Measurements from ENCODE around the gene ZFYVE28. TPM values are rescaled to one million over a fixed set of nuclear protein-coding genes. Genes with fewer than 3 reads are reported as not detected.
A peak's percentile ranks its signal among the peaks of the same experiment; 100 is the strongest.

ZFYVE28 gene
- total RNA-seq, 1 donor, result 2.7 TPM

DNA sequence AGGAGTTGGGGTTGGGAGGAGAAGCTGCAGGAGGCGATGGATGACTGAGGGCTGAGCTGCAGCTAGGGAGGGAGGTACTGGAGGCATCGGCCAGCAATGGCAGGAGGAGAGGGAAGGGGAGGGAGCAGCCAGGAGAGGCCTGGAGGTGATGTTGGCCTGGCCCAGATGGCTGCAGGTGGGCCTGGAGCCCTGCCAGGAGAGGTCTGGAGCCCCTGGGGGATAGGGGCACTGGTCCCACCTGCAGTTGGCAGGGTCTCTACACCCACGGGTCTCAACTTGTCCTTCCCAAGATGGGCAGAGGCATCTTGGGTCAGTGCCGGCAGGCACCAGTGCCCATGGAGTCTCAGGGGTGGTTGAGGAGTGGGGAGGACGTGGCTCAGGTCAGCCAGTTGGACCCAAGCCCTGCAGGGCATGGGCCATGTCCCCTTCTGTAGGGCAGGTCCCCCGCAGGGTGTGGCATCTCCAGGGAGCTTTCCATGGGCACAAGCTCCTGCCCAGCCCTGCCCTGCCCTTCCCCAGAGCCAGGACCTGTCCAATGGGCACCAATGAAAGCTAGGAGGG is 153.9 kb downstream of the ZFYVE28 start:
- DNase-seq (ENCODE audit: low read depth in 2 of 3, low spot score in 2 of 3), result no peak

DNA sequence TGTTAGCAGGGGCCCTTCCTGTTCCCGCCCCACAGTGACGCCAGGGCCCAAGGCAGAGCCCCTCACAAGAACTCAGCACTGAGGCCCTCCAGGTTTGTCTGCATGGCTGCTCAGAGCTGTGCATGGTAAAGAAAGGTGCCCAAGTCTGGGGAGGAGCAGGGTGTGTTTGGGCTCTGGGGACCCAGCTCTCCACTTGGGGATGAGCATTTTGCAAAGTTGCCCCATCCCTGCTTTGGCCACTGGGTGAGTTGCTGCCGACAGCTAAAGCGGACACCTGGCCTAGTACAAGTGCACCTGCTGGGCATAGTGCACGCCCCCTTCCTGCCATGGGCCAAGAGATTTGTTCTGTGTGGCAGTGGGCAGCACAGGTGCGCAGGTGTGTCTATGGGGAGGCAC is 154.5 kb downstream of the ZFYVE28 start:
- DNase-seq (ENCODE audit: low read depth in 2 of 3, low spot score in 2 of 3), result no peak

DNA sequence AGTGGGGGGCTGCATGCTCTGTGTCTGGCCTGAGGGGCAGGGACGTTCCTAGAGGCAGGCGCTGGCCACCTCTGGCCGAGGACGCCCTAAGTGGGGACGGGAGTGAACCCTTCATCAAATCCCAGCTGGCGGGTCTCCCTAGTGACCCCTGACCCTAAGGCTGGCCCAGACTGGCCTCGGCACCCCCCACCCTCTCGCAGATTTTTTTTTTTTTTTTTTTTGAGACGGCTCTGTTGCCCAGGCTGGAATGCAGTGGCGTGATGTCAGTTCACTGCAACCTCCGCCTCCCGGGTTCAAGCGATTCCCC is 155.5 kb downstream of the ZFYVE28 start:
- DNase-seq (ENCODE audit: low read depth in 2 of 3, low spot score in 2 of 3), result no peak

- DNase-seq (ENCODE audit: low read depth in 2 of 3, low spot score in 2 of 3), result peak; percentile 95 to 100 (median 99)
Observed at GRCh38 chr4:2262145-2262943, 156.1 kb downstream of the ZFYVE28 start.

DNA sequence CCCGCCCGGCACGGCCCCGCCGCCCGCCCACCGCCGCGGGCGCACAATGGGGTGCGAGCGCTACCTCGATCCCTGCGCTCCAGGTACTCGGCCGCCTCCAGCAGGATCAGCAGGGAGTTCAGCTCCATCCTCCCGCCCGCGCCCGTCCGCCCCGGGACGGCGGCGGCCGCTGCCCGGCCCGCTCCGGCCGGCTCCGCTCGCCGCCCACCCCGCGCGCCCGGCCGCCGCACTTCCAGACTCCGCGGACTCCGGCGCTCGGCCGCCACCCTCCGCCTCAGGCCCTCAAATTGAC is 156.6 kb downstream of the ZFYVE28 start, which contains the start of gene MXD4:
TSS of gene MXD4 (minus strand) at position 257 of the 292 bp plus-strand sequence. CDS start at position 128, 129 bp downstream.
- DNase-seq (ENCODE audit: low read depth in 2 of 3, low spot score in 2 of 3), result no peak

DNA sequence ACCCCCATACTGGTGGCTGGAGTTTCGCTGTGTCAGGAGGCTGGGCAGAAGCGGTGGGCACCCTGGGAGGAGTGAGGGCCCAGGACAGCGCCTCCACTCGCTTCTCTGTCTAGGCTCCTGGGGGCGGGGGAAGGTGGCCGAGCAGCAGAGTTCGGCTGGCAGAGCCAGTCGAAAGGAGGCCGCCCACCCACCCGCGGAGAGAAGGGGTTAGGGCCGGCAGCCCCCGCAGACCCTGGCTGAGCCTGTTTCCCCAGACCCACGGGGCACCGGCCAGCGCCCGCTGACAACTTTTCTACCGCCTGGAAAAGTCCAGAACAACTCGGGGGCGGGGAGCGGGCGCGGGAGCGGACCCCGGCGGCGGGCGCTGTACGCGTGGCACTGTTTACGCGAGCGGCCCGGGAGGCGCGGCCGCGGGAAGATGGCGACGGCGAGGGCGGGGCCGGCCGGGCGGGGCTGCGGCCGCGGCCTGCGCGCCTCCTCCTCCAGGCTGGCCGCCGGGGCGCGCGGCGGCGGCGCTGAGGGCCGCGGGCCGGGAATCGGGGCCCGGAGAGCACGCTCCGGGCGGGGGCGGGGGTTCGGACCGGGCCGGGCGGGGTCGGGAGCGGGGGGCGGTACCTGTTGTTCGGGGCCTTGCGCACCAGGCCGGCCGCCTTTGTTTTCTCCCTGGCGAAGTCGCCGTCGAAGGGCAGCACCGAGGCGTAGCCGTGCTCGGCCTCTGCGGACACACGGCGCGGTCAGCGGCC is 157.2 kb downstream of the ZFYVE28 start:
- peak; percentile 32 to 54 (median 39) for DNase-seq (ENCODE audit: low read depth in 2 of 3, low spot score in 2 of 3)

DNA sequence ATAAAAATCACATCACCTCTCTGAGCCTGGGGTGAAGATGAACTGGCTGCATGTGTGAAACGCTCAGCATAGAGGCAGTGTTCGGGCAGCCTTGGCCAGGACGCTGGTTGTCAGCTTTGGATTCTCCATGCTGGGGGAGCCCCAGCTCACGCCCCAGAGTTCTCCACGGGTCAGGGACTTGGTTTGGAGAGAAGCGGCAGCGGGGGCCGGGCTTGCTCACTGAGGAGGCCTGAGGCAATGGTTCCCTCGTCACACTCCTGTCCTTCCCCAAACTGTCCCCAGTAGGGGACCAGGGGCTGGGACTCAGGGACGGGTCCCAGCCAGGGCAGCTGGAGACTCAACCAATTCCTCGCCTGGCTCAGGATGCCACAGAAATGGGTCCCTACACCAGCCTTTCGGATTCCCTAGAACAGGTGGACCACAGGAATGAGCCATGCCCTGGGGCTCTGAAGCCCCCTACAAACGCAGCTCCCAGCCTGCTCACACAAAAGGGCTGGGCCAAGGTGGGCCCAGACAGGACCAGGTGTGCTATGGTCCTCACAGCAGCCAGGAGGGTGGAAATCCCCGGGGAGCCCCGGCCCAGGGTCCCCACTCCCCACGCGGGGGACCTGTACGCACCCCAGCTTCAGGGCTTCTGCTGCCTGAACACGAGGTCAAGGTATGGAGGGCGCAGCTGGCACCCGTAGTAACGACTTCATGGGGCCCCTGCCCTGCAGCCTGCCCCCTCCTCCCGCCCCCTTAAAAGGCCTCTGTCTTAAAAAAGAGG is 157.9 kb downstream of the ZFYVE28 start:
- no peak for DNase-seq (ENCODE audit: low read depth in 2 of 3, low spot score in 2 of 3)

DNA sequence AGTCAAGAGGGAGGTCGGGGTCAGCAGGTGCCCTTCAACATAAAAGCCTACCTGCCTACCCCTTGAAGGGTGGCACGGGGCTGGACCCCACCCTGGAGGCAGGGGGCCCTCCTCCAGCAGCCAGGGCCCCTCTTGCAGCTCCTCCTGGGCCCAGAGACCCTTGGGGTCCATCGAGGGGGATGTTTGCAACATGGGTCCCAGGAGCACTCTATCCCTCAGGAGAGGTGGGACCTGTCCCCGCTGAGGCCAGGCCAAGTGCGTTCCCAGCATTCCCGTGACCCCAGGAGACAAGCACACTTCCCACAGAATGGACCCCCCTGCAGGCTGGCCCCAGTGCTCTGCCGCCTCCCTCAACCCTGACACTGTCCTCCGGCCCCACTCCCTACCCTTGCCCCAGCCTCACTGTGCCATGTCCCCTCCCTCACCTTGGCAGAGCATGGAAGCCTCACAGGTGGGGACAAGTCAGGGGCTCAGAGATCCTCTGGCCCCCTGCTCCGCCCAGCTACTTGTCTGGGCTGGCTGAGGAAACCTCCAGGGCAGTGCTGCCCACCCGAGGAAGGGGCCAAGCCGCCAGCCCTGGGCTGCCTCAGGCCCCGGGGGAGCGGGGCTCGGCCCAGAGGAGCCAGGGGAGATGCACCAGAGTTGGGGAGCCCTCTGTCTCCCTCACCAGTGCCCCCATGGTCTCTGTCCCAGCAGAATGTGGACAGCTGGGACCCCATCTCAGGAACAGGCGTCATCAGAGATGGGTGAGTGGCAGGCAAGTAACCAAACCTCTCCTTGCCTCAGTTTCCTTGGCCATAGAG is 158.7 kb downstream of the ZFYVE28 start:
- DNase-seq (ENCODE audit: low read depth in 2 of 3, low spot score in 2 of 3), result no peak

- no peak for DNase-seq (ENCODE audit: low read depth in 2 of 3, low spot score in 2 of 3)
Observed at GRCh38 chr4:2259036-2259540, 159.4 kb downstream of the ZFYVE28 start.

GRCh38 chr4:2258091-2259035 is 160.1 kb downstream of the ZFYVE28 start:
- no peak for DNase-seq (ENCODE audit: low read depth in 2 of 3, low spot score in 2 of 3)

DNA sequence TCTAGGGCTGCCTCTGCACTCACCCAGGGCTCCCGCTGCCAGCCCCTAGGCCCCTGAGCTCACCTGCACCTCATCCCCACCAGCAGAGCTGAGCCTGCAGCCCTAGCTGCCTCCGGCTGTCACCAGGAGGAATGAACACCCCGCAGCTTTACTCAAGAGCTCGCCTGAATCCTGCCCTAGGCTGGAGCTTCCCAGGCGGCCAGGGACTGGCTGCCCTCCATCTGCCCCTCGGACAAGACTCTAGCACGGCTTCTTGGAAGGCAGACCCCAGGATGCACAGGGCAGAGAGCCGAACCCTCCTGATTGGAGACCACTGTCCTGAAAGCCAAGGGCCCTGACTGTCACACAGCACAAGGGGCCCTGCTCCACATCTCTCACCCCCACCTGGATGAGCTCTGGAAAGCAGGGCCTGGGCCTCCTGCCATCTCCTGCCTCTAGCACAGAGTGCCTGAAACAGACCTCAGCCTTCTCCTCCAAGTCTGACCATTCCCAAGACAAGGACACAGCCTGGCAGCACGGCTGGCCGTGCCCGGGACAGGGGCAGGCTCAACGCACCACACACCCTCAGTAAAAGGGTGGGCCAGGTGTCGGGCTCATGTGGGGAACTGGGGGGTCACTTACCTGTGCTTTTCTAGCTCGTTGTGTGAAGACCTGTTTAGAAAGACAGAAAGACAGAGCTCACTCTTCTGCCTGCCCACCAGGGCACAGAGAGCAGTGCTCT is 160.9 kb downstream of the ZFYVE28 start:
- DNase-seq (ENCODE audit: low read depth in 2 of 3, low spot score in 2 of 3), result no peak

GRCh38 chr4:2256781-2257191 is 161.7 kb downstream of the ZFYVE28 start:
- no peak for DNase-seq (ENCODE audit: low read depth in 2 of 3, low spot score in 2 of 3)

DNA sequence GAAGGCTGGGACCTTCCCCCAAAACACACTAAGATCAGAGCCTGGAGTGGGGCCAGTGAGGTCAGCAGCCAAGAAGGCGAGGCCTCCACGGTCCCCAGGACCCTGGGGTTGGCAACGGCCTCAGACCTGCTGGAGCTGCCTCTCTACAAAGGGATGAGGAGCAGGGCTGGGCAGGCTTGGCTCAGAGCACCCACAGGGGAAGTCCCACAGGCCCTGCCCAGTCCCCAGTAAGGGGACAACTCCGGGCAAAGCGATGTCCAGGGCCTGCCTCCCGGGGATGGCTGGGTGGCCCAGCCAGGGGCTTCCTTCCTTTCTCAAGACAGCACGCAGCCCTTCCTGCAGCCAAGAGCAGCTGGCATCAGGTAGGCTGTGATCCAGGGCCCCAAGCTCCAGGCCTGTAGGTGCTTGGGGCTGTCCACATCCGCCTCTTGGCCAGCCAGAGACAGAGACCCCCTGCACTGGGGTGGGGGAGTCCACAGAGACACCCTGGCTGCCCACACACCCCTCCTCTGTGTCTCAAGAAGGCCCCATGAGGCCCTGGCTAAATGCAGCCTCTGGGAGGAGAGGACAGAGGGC is 162.2 kb downstream of the ZFYVE28 start:
- DNase-seq (ENCODE audit: low read depth in 2 of 3, low spot score in 2 of 3), result no peak

DNA sequence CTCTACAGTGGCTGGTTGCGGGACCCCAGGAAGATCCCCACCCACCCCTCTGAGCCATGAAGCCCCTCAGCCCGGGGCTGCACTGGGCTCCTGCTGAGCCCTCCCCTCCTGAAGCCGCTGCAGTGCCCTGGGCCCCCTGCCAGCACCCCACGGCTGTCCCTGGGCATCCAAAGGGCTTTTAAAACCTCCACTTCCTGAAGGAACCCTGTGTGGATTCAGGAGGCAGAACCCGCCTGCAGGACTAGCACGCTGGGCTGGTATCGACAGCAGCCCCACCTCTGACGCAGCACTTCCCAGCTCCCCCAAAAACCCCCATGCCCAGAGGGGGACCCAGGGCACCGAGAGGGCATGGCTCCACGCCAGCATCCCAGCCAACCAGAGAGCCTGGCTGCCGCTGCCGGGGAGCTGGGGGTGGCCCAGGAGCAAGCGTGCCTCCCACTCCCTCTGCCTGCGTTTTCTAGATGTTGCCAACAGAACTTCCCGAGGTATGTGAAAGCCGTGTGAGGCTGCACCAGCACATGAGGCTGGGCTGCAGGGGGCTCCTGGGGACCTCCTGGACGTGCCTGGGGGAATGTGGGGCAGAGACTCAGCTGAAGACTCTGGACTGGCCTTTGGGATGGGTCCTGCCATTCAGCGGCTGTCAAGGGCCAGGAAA is 162.8 kb downstream of the ZFYVE28 start:
- no peak for DNase-seq (ENCODE audit: low read depth in 2 of 3, low spot score in 2 of 3)

- no peak for DNase-seq (ENCODE audit: low read depth in 2 of 3, low spot score in 2 of 3)
Observed at GRCh38 chr4:2254665-2255500, 163.6 kb downstream of the ZFYVE28 start.

DNA sequence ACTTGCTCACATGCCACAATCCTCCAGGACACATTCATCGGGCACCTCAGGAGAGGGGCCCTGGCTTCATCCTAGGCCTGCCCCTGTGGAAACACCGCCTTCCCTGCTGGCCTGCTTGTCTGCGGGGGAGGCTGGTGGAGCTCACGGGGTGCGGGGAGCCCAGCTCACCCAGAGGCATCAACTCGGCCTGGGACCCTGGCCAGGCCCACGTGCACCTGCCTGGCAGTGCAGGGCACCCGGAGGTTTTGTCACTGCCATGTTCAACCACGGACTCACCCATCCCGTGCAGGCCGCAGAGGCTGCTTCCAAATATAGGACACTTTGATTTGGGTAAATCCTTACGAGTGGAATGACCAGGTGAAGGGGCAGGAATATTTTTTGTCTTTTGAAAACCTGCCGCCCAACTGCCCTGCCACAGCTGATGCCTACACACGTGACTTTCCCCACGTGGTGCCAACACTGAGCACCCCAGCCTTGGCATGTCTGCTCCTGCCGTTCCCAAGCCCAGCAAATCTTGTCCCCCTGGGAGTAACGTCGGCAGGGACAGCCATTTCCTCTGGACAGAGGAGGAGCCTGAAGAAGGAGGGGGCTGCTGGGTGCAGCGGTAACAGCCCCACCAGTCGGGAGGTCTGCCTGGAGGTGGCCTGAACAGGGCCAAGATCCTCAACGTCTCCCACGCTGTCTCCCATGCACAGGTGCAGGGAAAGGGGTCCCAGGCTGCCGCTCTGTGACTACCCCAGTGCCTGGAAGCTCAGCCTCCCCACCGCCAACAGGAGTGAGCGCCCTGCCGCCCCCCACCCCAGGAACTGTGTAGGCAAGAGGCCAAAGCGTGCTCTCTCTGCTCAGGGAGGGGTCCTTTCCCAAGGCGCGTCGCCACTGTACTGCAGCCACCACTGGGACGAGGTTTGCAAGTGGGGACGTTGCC is 165.0 kb downstream of the ZFYVE28 start:
- DNase-seq (ENCODE audit: low read depth in 2 of 3, low spot score in 2 of 3), result no peak

Measured in hematopoietic multipotent progenitor cell (in vitro differentiated cells).